Central memory CD4-positive, alpha-beta T cell (primary cell): Measurements from ENCODE around the gene SEL1L3.
"Not testable (repeated sequence)": the region's sequence is repeated elsewhere in the genome, so short reads cannot be mapped to it uniquely, and the experiment has no call there.

Experiments
- DNase-seq: peaks from one replicate; pipeline ENCODE4 v3.0.0; 2022

SEL1L3 gene

GRCh38 chr4:25879587-25879986, 16.8 kb upstream of the SEL1L3 start:
- DNase-seq = no peak

GRCh38 chr4:25879091-25879584, 16.4 kb upstream of the SEL1L3 start:
- DNase-seq = no peak

GRCh38 chr4:25878676-25879075, 15.9 kb upstream of the SEL1L3 start:
- no peak for DNase-seq

GRCh38 chr4:25875281-25875745, 12.5 kb upstream of the SEL1L3 start:
- no peak for DNase-seq

GRCh38 chr4:25874655-25875054, 11.9 kb upstream of the SEL1L3 start:
- no peak for DNase-seq

GRCh38 chr4:25873632-25874129, 10.9 kb upstream of the SEL1L3 start:
- DNase-seq = no peak

- no peak for DNase-seq
These were observed 10.3 kb upstream of the SEL1L3 start for GRCh38 chr4:25872851-25873631.

- no peak for DNase-seq
These were observed 7.3 kb upstream of the SEL1L3 start for GRCh38 chr4:25870081-25870480.

- DNase-seq = no peak
These were observed 5.0 kb upstream of the SEL1L3 start for GRCh38 chr4:25867781-25868294.

GRCh38 chr4:25866401-25866800, 3.6 kb upstream of the SEL1L3 start:
- not testable (repeated sequence) for DNase-seq

- no peak for DNase-seq
These were observed 2.8 kb upstream of the SEL1L3 start for GRCh38 chr4:25865586-25865985.

- no peak for DNase-seq
These were observed 1.1 kb upstream of the SEL1L3 start for GRCh38 chr4:25863831-25864418.

GRCh38 chr4:25863347-25863784, 578 bp upstream of the SEL1L3 start:
- DNase-seq = no peak

GRCh38 chr4:25861951-25862410, 807 bp downstream of the SEL1L3 start:
- DNase-seq = peak; percentile 39

GRCh38 chr4:25861280-25861950, 1.4 kb downstream of the SEL1L3 start:
- DNase-seq = no peak

GRCh38 chr4:25860586-25861279, 2.1 kb downstream of the SEL1L3 start:
- no peak for DNase-seq

- DNase-seq = peak; percentile 69
These were observed 3.2 kb downstream of the SEL1L3 start for GRCh38 chr4:25859429-25860148.

- no peak for DNase-seq
These were observed 4.9 kb downstream of the SEL1L3 start for GRCh38 chr4:25857851-25858400.

- no peak for DNase-seq
These were observed 5.4 kb downstream of the SEL1L3 start for GRCh38 chr4:25857403-25857802.

GRCh38 chr4:25856756-25857155, 6.0 kb downstream of the SEL1L3 start:
- DNase-seq = no peak

- no peak for DNase-seq
These were observed 10.7 kb downstream of the SEL1L3 start for GRCh38 chr4:25852103-25852502.
